ENCODE results near the gene SH2D1A.
"Not testable (repeated sequence)": the region's sequence is repeated elsewhere in the genome, so short reads cannot be mapped to it uniquely, and the experiment has no call there.

SH2D1A gene

GRCh38 chrX:124354648-124355047 lies 8.3 kb downstream of the SH2D1A start:
- DNase-seq (ENCODE audit: low read depth in 2 of 2) = no peak

DNA sequence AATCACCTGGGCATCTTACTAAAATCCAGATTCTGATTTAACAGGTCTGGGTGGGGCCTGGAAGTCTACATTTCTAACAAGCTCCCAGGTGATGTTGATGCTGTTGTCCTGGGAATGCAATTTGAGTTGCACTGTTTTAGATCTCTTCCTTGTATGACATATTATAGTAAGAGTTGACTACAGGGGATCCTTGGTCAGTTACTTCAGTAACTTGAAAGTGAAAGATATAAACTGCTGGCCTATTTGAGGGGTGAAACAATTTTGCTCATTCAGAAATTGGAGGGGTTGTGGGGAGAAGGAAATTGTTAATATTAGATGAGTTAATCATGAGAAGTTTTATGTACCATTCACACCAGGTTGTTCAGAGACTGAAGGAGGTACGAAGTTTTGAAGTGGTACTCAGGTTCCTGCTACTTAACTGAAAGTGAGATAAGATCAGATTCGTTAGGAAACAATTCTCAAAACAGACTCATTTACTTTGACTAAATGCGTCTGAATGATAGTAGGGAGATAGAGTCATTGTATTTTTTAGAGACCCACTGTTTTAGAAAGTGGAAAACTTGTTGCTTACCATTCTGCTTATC lies 12.5 kb downstream of the SH2D1A start:
- DNase-seq (ENCODE audit: low read depth in 2 of 2) = no peak

DNA sequence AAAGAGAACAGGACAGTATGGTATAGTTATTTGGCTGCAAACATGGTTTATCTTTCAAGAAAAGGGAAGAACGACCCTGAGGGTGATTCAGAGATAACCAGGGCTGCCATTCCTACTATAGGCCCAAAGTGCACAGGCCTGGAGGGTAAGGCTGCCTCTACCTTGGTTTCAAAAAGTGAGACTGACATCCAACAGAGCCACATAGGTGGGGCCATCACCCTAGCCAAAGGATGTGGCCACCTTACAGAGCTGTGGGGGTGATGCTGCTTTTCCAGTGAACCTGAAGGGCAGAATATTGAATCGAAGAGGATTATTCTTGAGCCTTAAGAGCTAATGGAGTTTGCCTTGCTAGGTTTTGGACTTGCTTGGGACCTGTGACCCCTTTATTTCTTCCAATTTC lies 15.7 kb downstream of the SH2D1A start:
- no peak for DNase-seq (ENCODE audit: low read depth in 2 of 2)

DNA sequence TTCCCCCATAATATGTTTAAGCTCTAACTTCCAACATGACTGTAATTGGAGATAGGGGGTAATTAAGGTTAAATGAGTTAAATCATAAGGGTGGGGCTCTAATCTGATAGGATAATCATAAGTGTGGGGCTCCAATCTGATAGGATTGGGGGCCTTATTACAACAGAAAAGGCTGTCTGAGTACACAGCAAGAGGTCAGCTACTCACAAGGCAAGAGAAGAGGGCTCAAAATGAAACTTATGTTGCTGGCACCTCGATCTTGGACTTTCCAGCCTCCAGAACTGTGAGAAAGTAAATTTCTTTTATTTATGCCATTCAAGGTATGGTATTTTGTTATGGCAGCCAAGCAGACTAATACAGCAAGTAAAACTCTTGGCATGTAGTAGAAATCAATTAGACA lies 16.4 kb downstream of the SH2D1A start:
- DNase-seq (ENCODE audit: low read depth in 2 of 2) = no peak

DNA sequence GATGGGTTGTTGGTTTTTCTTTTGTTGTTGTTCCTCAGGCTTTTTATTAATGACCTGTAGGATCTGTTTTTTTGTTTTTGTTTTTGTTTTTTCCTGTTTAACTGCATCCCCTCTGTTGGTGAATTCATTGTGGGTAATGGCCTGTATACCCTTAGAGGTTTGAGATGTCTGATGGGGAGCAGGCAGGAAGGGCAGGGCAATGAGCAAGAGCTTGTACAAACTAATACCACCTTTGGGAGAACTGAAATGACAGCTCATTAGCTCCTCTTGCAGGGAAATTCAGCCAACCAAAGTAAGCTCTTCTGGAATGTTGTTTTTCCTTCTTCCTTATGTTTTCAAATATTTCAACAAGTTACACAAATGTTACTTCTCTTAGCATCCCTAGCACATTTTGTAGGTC lies 23.4 kb downstream of the SH2D1A start:
- no peak for DNase-seq (ENCODE audit: low read depth in 2 of 2)

DNA sequence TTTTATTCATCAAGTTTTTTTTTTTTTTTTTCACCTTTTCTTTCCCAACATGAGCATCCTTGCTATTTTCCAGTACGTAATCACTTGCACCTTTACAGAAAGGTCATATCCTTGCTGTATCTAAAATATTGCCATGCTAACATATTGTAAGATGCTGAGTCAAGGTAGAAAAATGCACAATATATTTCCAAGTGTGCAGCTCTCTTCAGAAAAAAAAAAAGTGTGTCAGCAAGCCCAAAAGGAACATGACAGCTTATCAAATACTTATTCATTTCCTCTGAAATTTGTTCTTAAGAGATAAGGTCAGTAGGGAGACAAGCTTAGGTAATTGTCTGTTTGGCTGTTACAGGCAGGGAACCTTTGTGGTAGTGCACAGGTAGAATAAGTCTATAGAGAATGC lies 27.0 kb downstream of the SH2D1A start:
- no peak for DNase-seq (ENCODE audit: low read depth in 2 of 2)

GRCh38 chrX:124378643-124379042 lies 32.3 kb downstream of the SH2D1A start:
- no peak for DNase-seq (ENCODE audit: low read depth in 2 of 2)

- DNase-seq (ENCODE audit: low read depth in 2 of 2) = no peak
Observed at GRCh38 chrX:124383354-124383753, 37.0 kb downstream of the SH2D1A start.

DNA sequence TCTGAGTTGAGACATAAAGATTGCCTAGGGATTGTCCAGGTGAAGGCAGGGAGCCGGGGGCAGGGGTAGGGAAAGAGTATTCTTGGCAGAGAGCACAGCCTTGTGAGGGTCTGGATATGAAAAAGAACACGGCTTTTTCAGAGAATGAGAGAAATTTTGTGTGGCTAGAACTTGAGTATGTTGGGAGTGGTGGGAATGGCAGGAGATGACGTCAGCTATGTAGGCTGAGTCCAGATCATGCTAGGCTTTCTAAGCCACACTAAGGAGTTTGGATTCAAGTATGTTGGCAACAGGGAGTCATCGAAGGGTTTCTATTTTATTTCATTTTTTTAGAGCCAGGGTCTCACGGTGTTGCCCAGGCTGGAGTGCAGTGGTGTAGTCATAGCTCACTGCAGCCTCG lies 40.0 kb downstream of the SH2D1A start:
- no peak for DNase-seq (ENCODE audit: low read depth in 2 of 2)

DNA sequence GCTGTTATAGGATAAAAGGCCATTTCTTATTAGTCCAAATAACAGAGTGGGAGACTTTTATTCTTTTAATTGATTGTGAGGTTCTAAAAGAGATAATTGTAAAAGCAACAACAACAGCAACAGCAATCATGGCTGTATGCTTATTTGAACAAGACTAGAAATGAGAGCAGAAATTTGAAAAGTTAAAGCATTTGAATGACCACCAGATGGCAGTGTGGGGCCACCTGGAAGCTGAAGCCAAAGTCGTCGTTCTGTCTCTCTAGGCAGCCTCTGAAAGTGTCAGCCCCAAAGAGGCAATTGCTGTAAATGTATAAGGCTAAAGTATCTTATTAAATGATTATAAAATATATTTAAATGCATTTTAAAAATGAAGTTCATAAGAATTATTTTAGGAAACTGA lies 42.2 kb downstream of the SH2D1A start:
- DNase-seq (ENCODE audit: low read depth in 2 of 2) = peak in 1 of 2 donors; percentile 18

GRCh38 chrX:124392794-124393193 lies 46.4 kb downstream of the SH2D1A start:
- DNase-seq (ENCODE audit: low read depth in 2 of 2) = no peak

DNA sequence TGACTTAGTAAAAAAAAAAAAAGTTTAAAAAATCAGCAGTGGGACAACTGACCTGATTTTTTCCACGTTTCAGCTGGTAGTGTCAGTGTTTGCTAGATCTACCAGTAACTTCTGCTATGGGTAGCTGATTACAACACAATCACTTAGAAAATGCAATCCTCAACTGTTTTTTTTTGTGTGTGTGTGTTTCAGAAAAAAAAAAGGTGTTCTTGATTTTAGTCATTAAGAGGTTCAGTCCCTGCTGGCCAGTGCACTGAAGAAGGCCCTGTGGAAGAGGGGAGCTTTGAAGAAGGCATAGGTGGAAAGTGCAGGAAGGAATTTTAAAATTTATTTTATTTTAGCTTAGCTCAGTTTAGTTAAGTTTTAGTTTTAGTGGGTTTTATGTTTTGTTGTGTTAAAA lies 46.9 kb downstream of the SH2D1A start:
- DNase-seq (ENCODE audit: low read depth in 2 of 2) = no peak

DNA sequence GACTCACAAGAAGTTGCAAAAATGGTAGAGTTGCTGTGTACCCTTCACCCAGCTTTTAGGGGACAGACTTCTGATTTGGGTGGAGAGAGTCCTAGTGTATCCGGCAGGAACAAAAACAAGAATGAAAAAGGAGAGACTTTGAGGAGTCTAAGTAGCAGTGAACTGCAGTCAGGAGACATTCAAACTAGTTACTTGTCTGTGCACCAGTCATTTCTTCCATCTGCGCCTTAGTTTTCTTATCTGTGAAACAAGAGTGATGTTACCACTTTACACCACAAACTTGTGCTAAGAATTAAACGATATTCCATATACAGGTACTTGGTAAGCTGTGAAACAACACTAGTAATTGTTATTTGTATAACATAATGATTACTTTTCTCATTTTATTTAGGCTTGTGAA lies 47.3 kb downstream of the SH2D1A start:
- no peak for DNase-seq (ENCODE audit: low read depth in 2 of 2)

DNA sequence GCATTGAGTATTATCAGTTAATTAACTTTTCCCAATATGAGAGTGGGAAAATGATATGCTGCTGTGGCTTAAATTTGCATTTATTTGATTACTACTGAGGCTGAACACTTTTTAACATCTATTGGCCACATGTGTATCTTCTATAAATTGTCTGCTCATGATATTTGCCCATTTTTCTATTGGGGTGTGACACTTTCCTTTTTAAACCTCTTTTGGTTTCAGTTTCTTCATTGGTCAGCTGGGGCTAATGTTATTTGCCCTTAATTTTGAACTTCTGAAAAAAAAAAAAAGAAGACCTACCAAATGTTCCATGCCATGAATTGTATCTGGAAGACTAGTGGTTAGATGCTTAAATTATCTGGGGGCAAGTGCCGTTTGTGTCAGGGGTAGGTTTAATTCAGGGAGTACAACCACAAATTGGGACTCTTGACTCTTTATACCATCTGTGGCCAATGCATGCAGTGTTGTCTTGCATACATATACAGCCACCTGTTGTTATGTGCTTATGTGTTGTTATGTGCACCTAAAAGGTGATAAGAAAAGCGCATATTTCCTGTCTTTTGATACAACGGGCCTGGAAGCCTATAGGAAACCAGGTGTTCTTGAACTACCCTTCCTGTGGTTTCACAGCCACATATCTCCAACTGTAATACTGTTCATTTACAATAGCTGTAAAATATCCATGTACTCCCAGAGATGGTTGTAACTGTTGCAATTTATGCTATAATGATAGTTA lies 49.0 kb downstream of the SH2D1A start:
- DNase-seq (ENCODE audit: low read depth in 2 of 2) = no peak

DNA sequence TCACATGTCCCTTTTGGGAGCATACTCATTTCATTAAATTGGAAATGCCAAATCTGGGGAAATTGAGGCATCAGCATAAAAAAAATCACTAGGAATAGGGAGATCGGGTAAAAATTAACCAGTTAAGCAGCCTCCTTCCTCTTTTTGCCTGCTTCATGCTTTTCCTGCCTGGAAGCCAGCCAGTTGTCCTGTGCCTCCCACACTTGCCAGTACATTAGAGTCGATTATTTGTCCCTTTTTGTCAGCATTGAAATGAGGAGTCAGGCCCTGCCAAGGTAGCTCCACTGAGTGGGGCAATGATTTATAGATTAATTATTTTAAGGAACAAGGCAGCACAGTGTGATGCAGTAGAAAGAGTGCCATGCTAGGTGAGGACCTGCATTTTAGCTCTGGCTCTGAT lies 55.3 kb downstream of the SH2D1A start:
- no peak for DNase-seq (ENCODE audit: low read depth in 2 of 2)

DNA sequence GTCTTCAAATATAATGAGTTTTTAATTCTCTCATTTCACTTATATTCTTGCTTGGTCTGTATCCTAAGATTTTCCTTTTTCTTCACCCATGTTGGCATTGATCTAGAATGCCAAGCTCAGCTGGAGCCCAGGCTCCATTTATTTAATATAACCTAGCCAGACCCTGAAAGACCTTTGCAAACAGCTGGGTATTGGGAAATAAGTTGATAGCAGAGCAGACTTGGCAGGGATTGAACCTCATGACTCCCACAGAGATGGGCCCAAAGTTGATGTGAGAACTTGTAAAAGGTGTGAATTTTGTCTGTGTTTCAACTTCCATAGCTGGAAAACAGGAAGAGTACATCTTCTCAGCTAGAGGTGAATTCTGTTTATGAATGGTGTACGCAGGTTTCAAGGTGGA lies 59.5 kb downstream of the SH2D1A start:
- DNase-seq (ENCODE audit: low read depth in 2 of 2) = no peak

DNA sequence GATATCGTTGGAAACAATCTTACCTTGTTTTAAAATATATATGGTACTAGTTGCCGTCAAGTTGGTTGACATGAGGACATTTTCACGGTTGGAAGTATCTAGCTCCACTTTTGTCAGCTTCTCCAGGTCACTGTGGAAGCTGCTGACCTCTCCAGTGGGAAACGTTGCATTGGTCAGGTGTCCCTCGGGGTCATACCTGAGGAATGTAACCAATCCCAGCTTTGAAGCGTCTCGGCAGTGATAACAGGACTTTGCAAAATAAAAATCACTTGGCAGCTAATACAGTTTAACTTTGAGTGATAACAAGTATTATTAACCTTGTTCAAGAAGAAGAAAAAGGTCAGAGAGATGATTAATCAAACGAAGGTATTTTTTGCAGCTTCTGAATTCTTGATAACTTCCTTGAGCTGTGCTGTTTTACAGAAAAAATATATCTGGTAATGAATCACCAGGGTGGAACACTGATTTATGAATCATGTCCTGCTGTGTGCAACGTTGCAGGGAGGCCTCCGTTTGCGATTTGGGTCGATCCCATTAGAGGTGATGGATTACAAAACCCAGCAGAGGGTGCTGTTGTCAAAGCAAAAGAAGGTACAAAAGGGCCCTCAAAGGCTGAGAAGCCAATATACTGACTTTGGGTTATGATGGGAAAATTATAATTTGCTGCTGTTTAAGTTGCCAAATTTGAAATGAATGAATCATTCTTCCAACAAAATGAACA lies 60.1 kb downstream of the SH2D1A start:
- DNase-seq (ENCODE audit: low read depth in 2 of 2) = peak; percentile 7 to 42

- DNase-seq (ENCODE audit: low read depth in 2 of 2) = no peak
Observed at GRCh38 chrX:124407226-124407625, 60.9 kb downstream of the SH2D1A start.

- DNase-seq (ENCODE audit: low read depth in 2 of 2) = not testable (repeated sequence)
Observed at GRCh38 chrX:124408380-124408779, 62.0 kb downstream of the SH2D1A start.

DNA sequence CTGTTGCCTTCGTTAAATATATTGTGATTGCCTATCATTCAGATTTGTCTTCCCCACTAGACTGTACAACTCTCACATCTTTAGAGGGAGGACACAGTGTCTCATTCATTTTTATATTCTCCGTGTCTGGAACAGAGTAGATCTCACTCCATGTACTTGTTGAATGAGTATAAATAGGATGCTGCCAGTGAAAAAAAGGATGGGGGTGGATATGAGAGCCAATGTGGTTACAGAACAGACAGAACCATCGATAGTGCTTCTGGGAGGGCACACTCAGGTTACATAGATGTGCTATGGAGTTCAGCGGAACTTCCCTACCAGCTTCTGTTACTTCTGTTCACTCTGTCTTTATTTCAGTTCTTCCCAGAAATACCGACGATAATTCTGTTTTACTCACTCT lies 66.9 kb downstream of the SH2D1A start:
- no peak for DNase-seq (ENCODE audit: low read depth in 2 of 2)

GRCh38 chrX:124414281-124414680 lies 67.9 kb downstream of the SH2D1A start:
- DNase-seq (ENCODE audit: low read depth in 2 of 2) = no peak

DNA sequence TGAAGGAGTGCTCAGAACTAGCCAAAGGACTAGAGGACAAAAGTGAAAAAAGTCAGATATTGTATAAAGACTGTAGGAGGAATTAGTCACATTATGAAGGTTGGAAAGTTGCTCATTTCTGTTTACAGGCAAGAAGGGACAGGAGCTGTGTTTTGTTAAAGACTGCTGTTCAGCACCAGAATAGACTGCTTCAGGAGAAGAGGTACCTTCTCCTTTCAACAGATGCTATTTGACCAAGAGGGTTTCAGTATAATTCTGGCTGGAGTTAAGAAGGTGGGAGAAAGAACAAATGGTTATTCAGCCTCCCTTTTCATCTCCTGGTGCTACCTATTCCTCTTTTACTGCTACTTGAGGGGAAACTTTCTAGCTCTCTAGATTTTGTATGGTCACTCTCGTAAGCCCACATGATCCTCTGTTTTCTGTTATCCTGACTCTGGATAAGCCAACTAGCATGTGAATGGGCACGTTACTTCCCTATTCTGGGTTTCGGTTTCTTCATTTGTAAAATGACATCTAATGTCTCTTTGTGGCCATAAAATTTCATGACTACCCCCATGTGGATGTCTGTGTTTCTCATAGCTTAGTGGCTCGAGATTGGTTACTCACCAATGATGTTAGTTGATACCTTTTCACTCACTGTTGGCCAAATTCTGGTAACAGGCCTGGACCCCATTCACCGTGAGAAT lies 68.9 kb downstream of the SH2D1A start:
- no peak for DNase-seq (ENCODE audit: low read depth in 2 of 2)
